Duodenal mucosa (tissue), 2 donors: ENCODE results near the gene ATP2B3.

Source experiments
- H3K27ac ChIP-seq: one replicate; pipeline ENCODE4 v1.7.0; 2013; ENCODE audit warnings: low read depth, low read length
- H3K27me3 ChIP-seq, 2 donors: one replicate each; pipeline ENCODE4 v1.7.0; 2013; ENCODE audit warnings: low read length in 2 of 2, control low read depth in 1 of 2; ENCODE audit not compliant: insufficient read depth in 2 of 2, control insufficient read depth in 1 of 2
- H3K36me3 ChIP-seq, 2 donors: one replicate each; pipeline ENCODE4 v1.7.0; 2013; ENCODE audit warnings: low read length in 2 of 2, control low read depth in 1 of 2; ENCODE audit not compliant: insufficient read depth in 2 of 2, control insufficient read depth in 1 of 2
- H3K4me1 ChIP-seq, 2 donors: one replicate each; pipeline ENCODE4 v1.7.0; 2013; ENCODE audit warnings: low read length in 2 of 2, control low read depth in 1 of 2; ENCODE audit not compliant: insufficient read depth in 2 of 2, control insufficient read depth in 1 of 2
- H3K4me3 ChIP-seq, 2 donors: one replicate each; pipeline ENCODE4 v1.7.0; 2013; ENCODE audit warnings: low read length in 2 of 2, low read depth in 1 of 2
- H3K9ac ChIP-seq, 2 donors: one replicate each; pipeline ENCODE4 v1.7.0; 2013; ENCODE audit warnings: low read length in 2 of 2, low read depth in 1 of 2
- H3K9me3 ChIP-seq, 2 donors: one replicate each; pipeline ENCODE4 v1.7.0; 2013; ENCODE audit warnings: low read length in 2 of 2, control low read depth in 1 of 2; ENCODE audit not compliant: control insufficient read depth in 1 of 2

Gene ATP2B3

DNA sequence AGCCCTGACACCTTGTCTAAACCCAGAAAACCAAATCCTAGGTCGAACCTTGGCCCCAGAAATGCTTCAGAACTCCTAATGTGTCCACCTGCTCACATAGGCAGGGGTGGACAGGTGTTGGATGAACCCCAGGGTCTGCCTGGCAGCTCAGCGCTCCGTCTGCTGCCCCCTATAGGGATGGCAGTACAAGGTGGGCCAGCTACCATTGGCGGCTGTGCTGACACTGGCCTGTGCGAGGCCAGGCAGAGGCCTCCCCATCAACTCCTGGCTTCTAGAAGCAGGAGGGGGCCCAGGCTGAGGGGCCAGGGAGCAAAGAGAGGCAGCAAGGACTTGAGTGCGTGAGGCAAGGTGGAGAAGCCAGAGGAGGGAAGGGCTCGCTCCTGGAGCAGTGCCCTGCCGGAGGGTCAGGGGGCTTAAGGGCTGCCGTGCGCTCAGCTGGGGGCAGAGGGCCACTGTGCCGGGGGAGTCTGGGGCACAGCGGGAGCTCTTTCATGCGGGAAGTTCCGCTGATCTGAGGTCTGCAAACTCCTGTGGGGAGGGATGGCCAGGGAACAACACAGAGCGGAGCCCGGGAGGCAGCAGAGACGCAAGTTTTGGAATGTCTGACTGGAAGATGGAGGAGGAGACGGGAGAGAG is 60.9 kb downstream of the ATP2B3 start:
- H3K4me3 ChIP-seq: no peak overlapping the region
- H3K36me3 ChIP-seq: no peaks in the 10 kb centered on the region
- H3K27me3 ChIP-seq: no peaks in the 10 kb centered on the region
- H3K27ac ChIP-seq: no peak overlapping the region
- H3K4me1 ChIP-seq: no peaks in the 10 kb centered on the region
- no peak overlapping the region for H3K9ac ChIP-seq
- H3K9me3 ChIP-seq: no peaks in the 10 kb centered on the region

DNA sequence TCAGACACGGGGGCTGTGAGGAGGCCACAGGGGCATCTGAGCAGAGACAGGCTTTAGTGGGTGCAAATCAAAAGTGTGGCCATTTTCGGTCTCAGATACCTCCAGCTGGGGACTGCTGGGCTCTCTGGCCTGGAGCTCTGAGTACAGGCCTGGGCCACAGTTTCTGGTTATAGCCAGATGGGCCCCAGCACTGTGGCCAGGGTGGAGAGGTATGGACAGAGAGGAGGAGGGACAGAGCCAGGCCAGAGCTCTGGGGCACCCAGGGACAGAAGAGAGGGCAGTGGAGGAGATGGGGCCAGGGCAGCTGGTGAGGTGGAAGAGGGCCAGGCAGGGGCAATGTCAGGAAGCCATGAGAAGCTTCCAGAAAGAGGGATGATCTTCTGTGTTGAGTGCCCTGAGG is 61.4 kb downstream of the ATP2B3 start:
- H3K36me3 ChIP-seq: no peaks in the 10 kb centered on the region
- no peaks in the 10 kb centered on the region for H3K9me3 ChIP-seq
- H3K4me3 ChIP-seq: no peak overlapping the region
- H3K4me1 ChIP-seq: no peaks in the 10 kb centered on the region
- no peak overlapping the region for H3K9ac ChIP-seq
- H3K27me3 ChIP-seq: no peaks in the 10 kb centered on the region
- H3K27ac ChIP-seq: no peak overlapping the region

DNA sequence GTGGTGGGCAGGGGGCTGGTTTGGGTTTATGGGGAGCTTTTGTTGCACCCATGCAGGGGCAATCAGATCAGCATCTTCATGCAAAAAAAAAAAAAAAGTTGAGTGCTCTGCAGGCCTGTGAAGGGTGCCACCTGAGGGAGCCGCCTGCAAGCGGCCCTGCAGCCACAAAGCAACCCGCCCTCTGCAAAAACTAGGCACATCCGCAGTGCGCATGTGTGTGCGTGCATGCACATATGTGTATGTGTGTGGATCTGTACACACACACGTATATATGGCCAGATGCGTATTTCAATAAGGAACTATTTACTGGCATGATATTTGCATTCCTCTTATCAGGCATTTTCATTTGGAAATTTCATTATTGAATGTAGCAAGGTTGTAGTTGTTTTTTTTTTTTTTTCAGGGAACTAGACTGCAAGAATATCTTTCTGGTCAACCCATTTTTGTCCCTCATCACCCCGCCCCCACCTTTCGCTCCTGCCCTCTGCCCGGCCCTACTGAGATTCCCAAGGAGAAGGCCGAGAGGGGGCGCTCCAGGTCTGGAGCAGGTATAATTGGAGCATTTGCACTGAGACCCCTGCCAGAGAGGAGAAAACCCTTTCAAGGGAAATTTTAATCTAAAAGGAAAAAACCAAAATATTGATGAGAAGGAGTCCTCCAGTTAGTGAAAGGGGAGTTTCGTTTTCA is 63.4 kb downstream of the ATP2B3 start:
- H3K9me3 ChIP-seq: no peaks in the 10 kb centered on the region
- no peak overlapping the region for H3K4me3 ChIP-seq
- H3K9ac ChIP-seq: no peak overlapping the region
- no peak overlapping the region for H3K27ac ChIP-seq
- H3K27me3 ChIP-seq: no peaks in the 10 kb centered on the region
- no peaks in the 10 kb centered on the region for H3K4me1 ChIP-seq
- no peaks in the 10 kb centered on the region for H3K36me3 ChIP-seq

DNA sequence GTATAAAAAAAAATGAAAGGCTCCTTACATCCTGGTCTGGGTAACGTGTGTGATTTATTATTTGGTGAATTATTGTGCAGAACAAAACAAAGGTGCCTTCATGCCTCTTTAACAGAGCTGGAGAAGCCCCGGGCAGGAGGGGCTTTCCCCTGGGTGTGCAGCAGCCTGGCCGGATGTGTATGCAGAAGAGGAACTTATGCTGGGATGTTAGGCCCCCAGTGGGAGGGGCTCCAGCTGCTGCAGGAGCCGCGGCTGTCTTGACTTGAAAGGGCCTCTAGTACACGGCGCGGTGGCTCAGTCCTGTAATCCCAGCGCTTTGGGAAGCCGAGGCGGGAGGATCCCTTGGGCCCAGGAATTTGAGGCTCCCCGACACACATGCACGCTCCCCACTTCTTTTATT is 65.5 kb downstream of the ATP2B3 start:
- Histone ChIP-seq H3K4me3 (no peak overlapping the region), H3K27me3 (no peaks in the 10 kb centered on the region), H3K4me1 (no peaks in the 10 kb centered on the region), H3K9ac (no peak overlapping the region), H3K36me3 (peaks cover 7 to 12% of the 10 kb centered on the region in 2 donors), H3K9me3 (no peaks in the 10 kb centered on the region), H3K27ac (no peak overlapping the region)

DNA sequence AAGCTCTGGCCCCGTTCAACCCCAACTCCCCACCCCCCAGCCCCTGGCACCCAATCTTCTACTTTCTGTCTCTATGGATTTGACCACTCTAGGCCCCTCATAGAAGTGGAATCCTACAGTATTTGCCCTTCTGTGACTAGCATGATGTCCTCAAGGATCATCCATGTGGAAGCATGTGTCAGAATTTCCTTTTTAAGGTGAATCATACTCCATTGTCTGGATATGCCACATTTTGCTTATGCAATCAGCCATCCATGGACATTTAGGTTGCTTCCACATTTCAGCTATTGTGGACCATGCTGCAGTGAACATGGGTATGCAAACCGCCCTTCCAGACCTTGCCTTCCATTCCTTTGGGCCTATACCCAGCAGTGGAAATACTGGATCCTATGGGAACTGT is 66.0 kb downstream of the ATP2B3 start:
- Histone ChIP-seq H3K27ac (no peak overlapping the region), H3K27me3 (no peaks in the 10 kb centered on the region), H3K9me3 (no peaks in the 10 kb centered on the region), H3K9ac (no peak overlapping the region), H3K4me3 (no peak overlapping the region), H3K4me1 (no peaks in the 10 kb centered on the region), H3K36me3 (peaks cover 7 to 17% of the 10 kb centered on the region in 2 donors)

DNA sequence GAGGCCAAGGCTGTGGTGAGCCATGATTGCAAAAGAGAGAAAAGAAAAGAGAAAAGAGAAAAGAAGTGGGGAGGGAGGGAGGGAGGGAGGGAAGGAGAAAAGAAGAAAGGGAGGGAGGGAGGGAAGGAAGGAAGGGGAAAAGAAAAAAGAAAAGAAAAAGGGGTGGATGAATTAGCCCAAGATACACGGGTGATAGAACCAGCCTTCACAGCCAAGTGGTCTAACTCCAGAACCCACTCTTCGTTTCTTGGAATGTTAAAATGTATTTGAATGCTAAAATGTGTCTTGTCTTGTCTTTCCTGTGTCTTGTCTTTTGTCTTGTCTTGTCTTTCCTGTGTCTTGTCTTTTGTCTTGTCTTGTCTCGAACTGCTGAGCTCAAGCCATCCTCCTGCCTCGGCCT is 68.4 kb downstream of the ATP2B3 start:
- Histone ChIP-seq H3K4me1 (no peaks in the 10 kb centered on the region), H3K4me3 (no peak overlapping the region), H3K9me3 (no peaks in the 10 kb centered on the region), H3K9ac (no peak overlapping the region), H3K27ac (no peak overlapping the region), H3K36me3 (peaks cover 7 to 24% of the 10 kb centered on the region in 2 donors), H3K27me3 (no peaks in the 10 kb centered on the region)

DNA sequence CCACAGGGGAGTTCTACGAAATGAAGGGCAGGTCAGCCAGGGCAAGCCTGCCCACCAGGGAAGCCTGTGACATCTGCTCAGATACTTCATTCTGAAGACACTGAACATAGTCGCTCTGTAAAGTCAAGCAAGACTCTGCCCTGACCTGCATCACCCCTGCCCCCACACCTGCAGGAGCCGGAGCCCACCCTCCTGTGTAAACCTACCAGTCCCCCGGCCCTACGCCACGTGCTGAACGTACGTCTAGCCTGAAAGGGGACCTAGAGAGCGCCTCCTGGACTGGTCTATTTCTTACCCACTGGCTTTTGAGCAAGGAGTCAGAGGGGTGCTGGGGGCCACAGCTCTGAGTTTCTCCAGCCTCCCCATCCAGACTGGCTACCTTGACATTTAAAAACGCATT is 69.9 kb downstream of the ATP2B3 start:
- no peaks in the 10 kb centered on the region for H3K9me3 ChIP-seq
- no peak overlapping the region for H3K27ac ChIP-seq
- peaks cover 7 to 24% of the 10 kb centered on the region in 2 donors for H3K36me3 ChIP-seq
- H3K4me3 ChIP-seq: no peak overlapping the region
- no peak overlapping the region for H3K9ac ChIP-seq
- peaks cover 0 to 7% of the 10 kb centered on the region in 2 donors for H3K4me1 ChIP-seq
- no peaks in the 10 kb centered on the region for H3K27me3 ChIP-seq

DNA sequence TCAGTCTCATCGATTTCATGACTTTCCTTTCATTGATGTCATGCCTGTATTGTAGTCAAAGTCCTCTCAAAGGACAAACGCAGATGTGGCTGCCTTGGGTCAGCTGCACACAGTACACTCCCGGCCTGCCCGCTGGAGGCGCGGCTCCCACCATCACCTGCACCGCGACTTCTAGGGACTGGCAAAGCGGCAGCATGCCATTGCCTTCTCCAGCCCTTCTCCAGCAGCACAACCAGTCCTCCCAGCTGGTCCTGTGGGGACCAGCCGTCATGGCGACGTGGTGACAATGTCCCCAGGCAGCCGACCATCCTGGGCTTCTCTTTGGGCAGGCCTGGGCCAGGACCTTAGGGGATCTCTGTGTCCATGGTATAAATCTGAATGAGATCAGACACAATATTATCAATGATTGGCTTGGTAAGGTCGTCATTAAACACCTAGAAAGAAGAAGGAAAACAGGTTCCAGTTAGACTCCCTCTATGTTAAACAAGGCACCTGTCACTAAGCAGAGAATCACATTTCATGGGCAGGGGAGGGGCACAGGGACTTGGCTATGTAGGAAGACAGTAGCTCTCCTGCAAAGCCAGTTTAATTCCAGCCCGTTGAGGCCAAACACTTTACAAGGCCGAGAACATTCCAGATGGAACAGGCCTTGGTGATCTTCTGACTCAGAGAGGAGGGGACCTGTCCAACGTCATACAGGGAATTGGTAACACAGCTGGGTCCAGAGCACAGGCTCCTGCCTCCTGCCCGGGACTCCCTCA is 70.8 kb downstream of the ATP2B3 start:
- H3K9me3 ChIP-seq: no peaks in the 10 kb centered on the region
- peaks cover 7 to 25% of the 10 kb centered on the region in 2 donors for H3K36me3 ChIP-seq
- H3K4me1 ChIP-seq: peaks cover 0 to 7% of the 10 kb centered on the region in 2 donors
- H3K9ac ChIP-seq: no peak overlapping the region
- H3K4me3 ChIP-seq: no peak overlapping the region
- no peak overlapping the region for H3K27ac ChIP-seq
- no peaks in the 10 kb centered on the region for H3K27me3 ChIP-seq

DNA sequence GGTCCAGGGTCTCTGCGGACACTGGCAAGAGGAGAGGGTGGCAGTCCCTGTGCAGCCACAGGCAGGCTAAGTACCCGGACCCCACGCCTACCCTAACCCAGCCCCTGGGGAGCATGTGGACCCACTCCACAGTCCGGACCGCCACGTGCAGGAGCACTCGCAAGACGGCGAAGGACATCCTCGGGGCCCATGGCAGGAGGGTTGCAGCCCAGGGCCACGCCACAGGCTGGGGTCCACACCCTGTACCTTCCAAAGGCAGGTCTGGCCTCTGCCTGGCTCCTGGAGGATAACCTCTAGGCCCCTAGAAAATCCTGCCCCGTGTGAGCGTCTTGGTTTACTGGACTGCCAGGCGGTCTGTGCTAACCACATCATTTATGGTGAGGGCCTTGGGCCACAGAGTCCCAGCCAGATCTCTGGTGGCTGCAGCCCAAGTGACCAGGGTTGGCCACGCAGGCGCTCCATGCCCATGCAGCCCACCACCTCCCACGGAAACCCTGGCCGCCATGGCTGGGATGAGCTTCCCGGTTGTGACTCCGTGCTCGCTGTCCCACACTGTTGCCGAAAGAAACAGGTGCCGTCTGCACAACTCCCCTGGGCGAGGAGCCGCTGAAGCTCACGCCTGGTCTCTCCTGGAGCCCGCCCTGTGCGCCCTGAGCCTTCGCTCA is 71.5 kb downstream of the ATP2B3 start:
- H3K27me3 ChIP-seq: no peaks in the 10 kb centered on the region
- peaks cover 0 to 7% of the 10 kb centered on the region in 2 donors for H3K4me1 ChIP-seq
- H3K9me3 ChIP-seq: no peaks in the 10 kb centered on the region
- no peak overlapping the region for H3K9ac ChIP-seq
- no peak overlapping the region for H3K27ac ChIP-seq
- H3K36me3 ChIP-seq: peaks cover 12 to 32% of the 10 kb centered on the region in 2 donors
- no peak overlapping the region for H3K4me3 ChIP-seq
